GM12864 (cell line): ENCODE results near the gene DCTN2.

Source experiments
- DNase-seq: peaks from one replicate; pipeline ENCODE4 v3.0.0-alpha.2; 2011; ENCODE audit warnings: low read depth
- H3K4me3 ChIP-seq: 2 replicates; pipeline ENCODE4 v1.5.1; 2011; ENCODE audit warnings: mild to moderate bottlenecking, low read depth, low read length, control low read depth
- CTCF ChIP-seq: IDR thresholded peaks from 2 replicates; pipeline ENCODE4 v1.5.1; 2011; ENCODE audit warnings: low read depth, mild to moderate bottlenecking, moderate library complexity, low read length, control low read depth, inconsistent platforms; ENCODE audit errors: missing control alignments

Gene DCTN2

GRCh38 chr12:57525615-57526383, 21.2 kb downstream of the DCTN2 start:
- no peak for TF ChIP-seq CTCF
- no peak for DNase-seq
- no peak overlapping the region for H3K4me3 ChIP-seq

- TF ChIP-seq CTCF, result no peak
- DNase-seq, result no peak
- no peak overlapping the region for H3K4me3 ChIP-seq
These were observed 22.0 kb downstream of the DCTN2 start for GRCh38 chr12:57524814-57525614.

- peak overlapping the region; percentile 91 for H3K4me3 ChIP-seq
- no peak for TF ChIP-seq CTCF
- no peak for DNase-seq
These were observed 23.0 kb downstream of the DCTN2 start for GRCh38 chr12:57523706-57524614.

GRCh38 chr12:57522887-57523705, 23.9 kb downstream of the DCTN2 start:
- peak; percentile 15 for TF ChIP-seq CTCF
- H3K4me3 ChIP-seq, result peak overlapping the region; percentile 91
- DNase-seq, result no peak

- TF ChIP-seq CTCF, result no peak
- DNase-seq, result peak; percentile 89
- H3K4me3 ChIP-seq, result peak within 1 kb of the TSS; percentile 91
These were observed 24.7 kb downstream of the DCTN2 start, which contains the start of gene MBD6 for GRCh38 chr12:57522011-57522886. Gene MBD6 (plus strand): TSS chr12:57522824. CDS start chr12:57524304, 1,480 bp downstream.
